Thymus (tissue), 14 donors: ENCODE results near the gene TMEM108. TPM values are rescaled to one million over a fixed set of nuclear protein-coding genes. Genes with fewer than 3 reads are reported as not detected.
"Not testable (repeated sequence)": the region's sequence is repeated elsewhere in the genome, so short reads cannot be mapped to it uniquely, and the experiment has no call there.

Experiments
- DNase-seq, 9 donors: peaks; one replicate each; pipeline ENCODE4 v3.0.0-alpha.2; 2013; ENCODE audit warnings: low spot score in 9 of 9, low read depth in 6 of 9, missing footprints in 1 of 9
- H3K27ac ChIP-seq, 2 donors: one replicate each; pipeline ENCODE4 v1.5.1; 2013; ENCODE audit warnings: control low read depth in 1 of 2, low read depth in 1 of 2, low read length in 1 of 2, mild to moderate bottlenecking in 1 of 2, moderate library complexity in 1 of 2
- H3K27me3 ChIP-seq, 2 donors: one replicate each; pipeline ENCODE4 v1.5.1; 2013; ENCODE audit warnings: low read length in 1 of 2; ENCODE audit not compliant: control insufficient read depth in 2 of 2, insufficient read depth in 1 of 2
- H3K36me3 ChIP-seq, 2 donors: one replicate each; pipeline ENCODE4 v1.5.1; 2013; ENCODE audit warnings: low read length in 1 of 2, mild to moderate bottlenecking in 1 of 2, moderate library complexity in 1 of 2; ENCODE audit not compliant: control insufficient read depth in 2 of 2, insufficient read depth in 2 of 2
- H3K4me1 ChIP-seq, 2 donors: one replicate each; pipeline ENCODE4 v1.5.1; 2013; ENCODE audit warnings: low read length in 2 of 2; ENCODE audit not compliant: control insufficient read depth in 2 of 2, insufficient read depth in 2 of 2
- H3K4me3 ChIP-seq, 2 donors: one replicate each; pipeline ENCODE4 v1.5.1; 2013; ENCODE audit warnings: low read length in 2 of 2, control low read depth in 1 of 2, mild to moderate bottlenecking in 1 of 2
- H3K9me3 ChIP-seq, 2 donors: one replicate each; pipeline ENCODE4 v1.5.1; 2013; ENCODE audit warnings: low read length in 1 of 2, mild to moderate bottlenecking in 1 of 2; ENCODE audit not compliant: control insufficient read depth in 2 of 2, insufficient read depth in 1 of 2
- WGBS: extraction: QIAGEN DNeasy Blood & Tissue Kit; methylation state at CpG from one replicate; pipeline ENCODE4 v1.1.7; 2013; 5-methylcytosine and 5-hydroxymethylcytosine counted together
- long read RNA-seq, 10 donors: transcript quantifications; one replicate each; lab custom pipeline, GENCODE V29; 2026
- polyA plus RNA-seq: library from polyadenylated mRNA; stranded (reverse); fragments of 200-250 nt; gene quantifications from one replicate; pipeline ENCODE4 v1.2.3, GENCODE V29; 2013
- total RNA-seq: library from RNA; stranded (reverse); fragments of 120-200 nt; gene quantifications from one replicate; pipeline ENCODE4 v1.2.4, GENCODE V29; 2013
- donor health status: healthy.

The TMEM108 gene
- total RNA-seq, result 0.33 TPM
- 0.50 TPM for polyA plus RNA-seq
- long read RNA-seq, donor 1, result 0 reads
- long read RNA-seq, donor 2, result 0 reads
- long read RNA-seq, donor 3, result 0 reads
- long read RNA-seq, donor 4, result 0 reads
- long read RNA-seq, donor 5, partial matches to known transcripts, result 0 of 2 reads
- long read RNA-seq, donor 5, other reads (novel, unspliced or antisense), result 0 of 2 reads
- long read RNA-seq, donor 6, result 0 reads
- long read RNA-seq, donor 7, partial matches to known transcripts, result 0 of 1 reads
- long read RNA-seq, donor 7, other reads (novel, unspliced or antisense), result 0 of 1 reads
- long read RNA-seq, donor 8, result 0 reads
- long read RNA-seq, donor 9, result 0 reads
- long read RNA-seq, donor 10, result 0 reads

GRCh38 chr3:133038089-133038730, at the start of gene TMEM108:
TSS of gene TMEM108 (plus strand) at chr3:133038391.
- peak in 5 of 9 donors; percentile 3 to 28 (median 15) for DNase-seq
- H3K36me3 ChIP-seq, result no peaks in the 10 kb centered on the region
- WGBS, result 5% methylated on average over 57 of the region's 57 CpGs
- H3K27me3 ChIP-seq, result peaks cover 24 to 47% of the 10 kb centered on the region in 2 donors
- H3K9me3 ChIP-seq, result peaks cover 2 to 3% of the 10 kb centered on the region in 2 donors
- peaks cover 0 to 10% of the 10 kb centered on the region in 2 donors for H3K4me1 ChIP-seq
- H3K4me3 ChIP-seq, result peak within 1 kb of the TSS; percentile 32 to 33
- H3K27ac ChIP-seq, result no peak within 1 kb of the TSS

- Histone ChIP-seq H3K9me3 (no peaks in the 10 kb centered on the region), H3K36me3 (no peaks in the 10 kb centered on the region), H3K4me3 (no peak overlapping the region), H3K27ac (no peak overlapping the region), H3K27me3 (no peaks in the 10 kb centered on the region), H3K4me1 (no peaks in the 10 kb centered on the region)
- DNase-seq, result no peak
- 93% methylated on average over 1 of the region's 1 CpG for WGBS
These were observed 42.2 kb upstream of the TMEM108 start for GRCh38 chr3:132995971-132996370.

- H3K4me1 ChIP-seq, result no peaks in the 10 kb centered on the region
- WGBS, result 98% methylated on average over 2 of the region's 2 CpGs
- no peak for DNase-seq
- H3K27ac ChIP-seq, result no peak overlapping the region
- H3K36me3 ChIP-seq, result no peaks in the 10 kb centered on the region
- H3K9me3 ChIP-seq, result no peaks in the 10 kb centered on the region
- no peak overlapping the region for H3K4me3 ChIP-seq
- no peaks in the 10 kb centered on the region for H3K27me3 ChIP-seq
These were observed 40.6 kb upstream of the TMEM108 start for GRCh38 chr3:132997404-132998185.

GRCh38 chr3:133005032-133005431, 33.2 kb upstream of the TMEM108 start:
- H3K27ac ChIP-seq, H3K36me3 ChIP-seq, H3K4me1 ChIP-seq: not testable (repeated sequence)

GRCh38 chr3:133007601-133008000, 30.6 kb upstream of the TMEM108 start:
- no peak overlapping the region for H3K27ac ChIP-seq
- 91% methylated on average over 2 of the region's 2 CpGs for WGBS

More at GRCh38 chr3:133005032-133005431, 33.2 kb upstream of the TMEM108 start:
- H3K4me3 ChIP-seq, DNase-seq, H3K9me3 ChIP-seq, H3K27me3 ChIP-seq: not testable (repeated sequence)
- WGBS, result 98% methylated on average over 8 of the region's 9 CpGs

GRCh38 chr3:133014325-133014724, 23.9 kb upstream of the TMEM108 start:
- H3K27me3 ChIP-seq, result no peaks in the 10 kb centered on the region
- H3K36me3 ChIP-seq, result no peaks in the 10 kb centered on the region
- DNase-seq, result no peak
- peaks cover 0 to 7% of the 10 kb centered on the region in 2 donors for H3K9me3 ChIP-seq
- no peaks in the 10 kb centered on the region for H3K4me1 ChIP-seq
- H3K27ac ChIP-seq, result no peak overlapping the region
- H3K4me3 ChIP-seq, result no peak overlapping the region
- WGBS, result 95% methylated on average over 3 of the region's 3 CpGs

More at GRCh38 chr3:133007601-133008000, 30.6 kb upstream of the TMEM108 start:
- H3K36me3 ChIP-seq, result no peaks in the 10 kb centered on the region
- H3K4me1 ChIP-seq, result no peaks in the 10 kb centered on the region
- peaks cover 0 to 7% of the 10 kb centered on the region in 2 donors for H3K9me3 ChIP-seq
- no peaks in the 10 kb centered on the region for H3K27me3 ChIP-seq
- DNase-seq, result no peak
- H3K4me3 ChIP-seq, result no peak overlapping the region

GRCh38 chr3:133015573-133015972, 22.6 kb upstream of the TMEM108 start:
- not testable (repeated sequence) for H3K9me3 ChIP-seq, H3K4me3 ChIP-seq, DNase-seq, H3K27me3 ChIP-seq, H3K4me1 ChIP-seq, H3K27ac ChIP-seq, H3K36me3 ChIP-seq
- 97% methylated on average over 5 of the region's 5 CpGs for WGBS

- Histone ChIP-seq H3K27ac (no peak overlapping the region), H3K27me3 (no peaks in the 10 kb centered on the region), H3K4me1 (no peaks in the 10 kb centered on the region), H3K4me3 (no peak overlapping the region), H3K9me3 (no peaks in the 10 kb centered on the region), H3K36me3 (no peaks in the 10 kb centered on the region)
- DNase-seq, result no peak
- 3% methylated on average over 1 of the region's 1 CpG for WGBS
These were observed 21.3 kb upstream of the TMEM108 start for GRCh38 chr3:133016838-133017309.

- Histone ChIP-seq H3K36me3 (no peaks in the 10 kb centered on the region), H3K4me3 (no peak overlapping the region), H3K27me3 (no peaks in the 10 kb centered on the region), H3K27ac (no peak overlapping the region), H3K9me3 (no peaks in the 10 kb centered on the region), H3K4me1 (no peaks in the 10 kb centered on the region)
- 92% methylated on average over 3 of the region's 3 CpGs for WGBS
- no peak for DNase-seq
These were observed 19.3 kb upstream of the TMEM108 start for GRCh38 chr3:133018921-133019320.
